Fibroblast of skin of abdomen (primary cell): Measurements from ENCODE around the gene PLGLB1. TPM values are rescaled to one million over a fixed set of nuclear protein-coding genes. Genes with fewer than 3 reads are reported as not detected.
"Not testable (repeated sequence)": the region's sequence is repeated elsewhere in the genome, so short reads cannot be mapped to it uniquely, and the experiment has no call there.

ENCODE experiments used
- DNase-seq: peaks from one replicate; pipeline ENCODE4 v3.0.0-alpha.2; 2013
- polyA plus RNA-seq, 2 experiments: library from polyadenylated mRNA; unstranded; fragments of 120-200 nt; gene quantifications; one replicate each; pipeline ENCODE4 v1.2.1, GENCODE V29; 2013; ENCODE audit not compliant: insufficient read length in 2 of 2

Gene PLGLB1
- polyA plus RNA-seq (2013, experiment 1 of 2; ENCODE audit: insufficient read length): 1.5 TPM
- polyA plus RNA-seq (2013, experiment 2 of 2; ENCODE audit: insufficient read length): 1.9 TPM

- not testable (repeated sequence) for DNase-seq
Observed at GRCh38 chr2:87021744-87022143, at the start of gene PLGLB1. Gene PLGLB1 (minus strand): TSS chr2:87021844. CDS start chr2:87021783, 61 bp downstream.

GRCh38 chr2:87064305-87064704 is 42.7 kb upstream of the PLGLB1 start:
- not testable (repeated sequence) for DNase-seq

DNA sequence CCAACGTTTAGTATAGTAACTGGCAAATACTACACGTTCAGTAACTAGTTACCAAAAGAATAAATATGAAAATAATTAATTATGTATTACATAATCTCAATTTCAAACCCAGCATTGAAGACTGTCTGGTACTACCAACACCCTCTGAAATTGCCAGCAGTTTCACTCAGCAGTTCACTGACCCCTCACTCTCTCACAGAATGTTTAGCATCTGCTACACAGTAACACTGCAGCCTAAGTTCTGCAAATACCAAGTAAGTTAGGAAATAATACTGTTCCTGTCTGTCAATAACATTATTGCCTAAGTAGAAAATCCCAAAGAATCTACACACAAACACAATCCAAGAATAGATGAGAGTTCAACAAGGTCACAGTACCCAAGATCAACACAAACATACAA is 41.8 kb upstream of the PLGLB1 start:
- DNase-seq: not testable (repeated sequence)

DNA sequence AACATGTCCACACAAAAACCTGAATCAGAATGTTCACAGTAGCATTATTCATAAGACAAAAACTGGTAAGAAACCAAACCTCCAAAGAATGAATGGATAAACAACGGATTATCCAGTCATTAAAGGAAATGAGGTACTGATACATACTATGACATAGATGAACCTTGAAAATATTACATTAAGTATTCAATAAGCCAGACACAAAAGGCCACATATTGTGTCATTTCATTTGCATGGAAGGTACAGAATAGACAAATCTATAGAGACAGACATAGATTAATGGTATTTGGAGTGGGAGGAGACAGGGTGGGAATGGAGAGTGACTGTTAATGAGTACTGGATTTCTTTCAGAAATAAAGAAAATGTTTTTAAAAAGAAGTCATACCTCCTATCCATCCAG is 39.9 kb upstream of the PLGLB1 start:
- DNase-seq: not testable (repeated sequence)

DNA sequence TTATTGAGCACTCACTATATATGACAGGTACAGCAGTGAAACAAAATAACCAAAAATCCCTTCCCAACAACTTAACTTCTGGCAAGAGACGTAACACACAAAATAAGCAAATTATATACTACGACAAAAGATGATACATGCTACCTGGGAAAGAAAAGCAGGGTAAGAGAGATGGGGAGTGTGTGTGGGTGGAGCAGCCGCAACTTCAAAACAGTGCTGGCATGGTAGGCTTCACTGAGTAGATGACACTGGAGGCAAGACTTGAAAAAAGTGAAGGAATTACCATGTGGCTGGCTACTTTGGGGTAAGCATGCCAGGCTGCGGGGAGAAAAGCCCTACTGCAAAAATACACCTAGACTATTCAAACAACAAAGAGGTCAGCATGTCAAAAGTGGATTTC is 36.0 kb upstream of the PLGLB1 start:
- not testable (repeated sequence) for DNase-seq

GRCh38 chr2:87056843-87057242 is 35.2 kb upstream of the PLGLB1 start:
- not testable (repeated sequence) for DNase-seq

DNA sequence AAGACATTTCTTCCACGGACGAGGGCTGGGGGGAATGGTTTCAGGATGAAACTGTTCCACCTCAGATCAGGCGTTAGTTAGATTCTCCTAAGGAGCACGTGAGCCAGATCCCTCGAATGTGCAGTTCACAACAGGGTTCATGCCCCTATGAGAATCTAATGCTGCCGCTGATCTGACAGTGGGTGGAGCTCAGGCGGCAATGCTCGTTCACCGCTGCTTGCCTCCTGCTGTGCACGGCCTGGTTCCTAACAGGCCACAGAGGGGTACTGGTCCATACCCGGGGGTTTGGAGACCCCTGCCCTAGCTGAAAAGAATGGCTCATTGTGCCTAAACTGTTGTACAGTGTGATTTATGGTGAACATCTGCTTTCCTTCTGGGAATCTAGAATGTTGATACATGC is 34.8 kb upstream of the PLGLB1 start:
- DNase-seq: not testable (repeated sequence)

DNA sequence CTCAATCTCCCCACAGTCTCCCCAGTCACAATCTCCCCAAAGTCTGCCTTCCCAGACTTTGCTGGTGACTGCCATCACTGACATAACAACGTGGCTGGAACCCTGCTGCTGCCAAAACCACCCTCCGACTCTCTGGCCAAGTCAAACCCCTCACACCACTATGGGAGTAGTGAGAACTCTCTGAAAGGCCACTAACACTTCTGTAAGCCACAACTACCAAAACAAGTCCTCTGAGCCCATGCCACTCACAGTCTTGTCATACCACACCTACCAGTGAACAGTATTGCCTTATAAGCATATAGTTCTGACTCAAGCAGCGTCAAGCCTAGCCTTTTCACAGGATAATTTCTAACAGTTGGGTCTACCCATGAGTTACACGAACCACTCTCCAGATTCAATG is 32.7 kb upstream of the PLGLB1 start:
- not testable (repeated sequence) for DNase-seq

- DNase-seq: not testable (repeated sequence)
Observed at GRCh38 chr2:87041321-87041978, 19.8 kb upstream of the PLGLB1 start.

DNA sequence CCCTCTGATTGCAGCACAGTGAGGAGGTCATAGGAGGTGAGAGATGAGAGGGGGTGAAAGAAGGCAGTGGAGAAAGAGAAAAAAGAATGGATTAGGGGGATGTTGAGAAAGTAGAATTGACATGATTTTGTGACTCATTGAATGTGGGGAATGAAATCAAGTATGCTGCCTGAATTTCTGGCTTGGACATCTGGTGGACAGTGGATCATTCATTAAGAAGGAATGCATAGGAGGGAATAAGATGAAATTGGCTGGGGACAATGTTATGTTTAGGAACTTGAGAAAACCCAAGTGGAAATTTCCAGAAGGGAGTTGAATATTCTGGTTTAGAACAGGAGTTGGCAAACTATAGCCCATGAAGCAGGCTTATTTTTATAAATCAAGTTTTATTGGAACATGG is 7.0 kb upstream of the PLGLB1 start:
- not testable (repeated sequence) for DNase-seq

GRCh38 chr2:87026816-87027215 is 5.2 kb upstream of the PLGLB1 start:
- DNase-seq: not testable (repeated sequence)

DNA sequence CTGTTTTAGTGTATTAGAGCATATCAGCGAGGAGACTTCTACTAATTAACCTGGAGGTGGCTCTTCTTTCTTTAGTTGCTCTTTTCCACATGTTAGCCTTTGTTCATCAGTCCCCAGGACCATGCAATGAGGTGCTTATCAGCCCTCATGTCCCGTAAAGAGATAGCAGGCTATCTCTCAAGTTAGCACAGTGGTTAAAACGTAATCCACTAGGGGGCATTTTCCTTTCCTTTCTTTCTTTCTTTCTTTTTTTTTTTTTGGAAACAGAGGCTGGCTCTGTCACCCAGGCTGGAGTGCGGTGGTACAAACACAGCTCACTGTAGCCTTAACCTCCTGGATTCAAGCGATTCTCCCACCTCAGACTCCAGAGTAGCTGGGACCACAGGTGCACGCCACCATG is 4.3 kb upstream of the PLGLB1 start:
- not testable (repeated sequence) for DNase-seq

DNA sequence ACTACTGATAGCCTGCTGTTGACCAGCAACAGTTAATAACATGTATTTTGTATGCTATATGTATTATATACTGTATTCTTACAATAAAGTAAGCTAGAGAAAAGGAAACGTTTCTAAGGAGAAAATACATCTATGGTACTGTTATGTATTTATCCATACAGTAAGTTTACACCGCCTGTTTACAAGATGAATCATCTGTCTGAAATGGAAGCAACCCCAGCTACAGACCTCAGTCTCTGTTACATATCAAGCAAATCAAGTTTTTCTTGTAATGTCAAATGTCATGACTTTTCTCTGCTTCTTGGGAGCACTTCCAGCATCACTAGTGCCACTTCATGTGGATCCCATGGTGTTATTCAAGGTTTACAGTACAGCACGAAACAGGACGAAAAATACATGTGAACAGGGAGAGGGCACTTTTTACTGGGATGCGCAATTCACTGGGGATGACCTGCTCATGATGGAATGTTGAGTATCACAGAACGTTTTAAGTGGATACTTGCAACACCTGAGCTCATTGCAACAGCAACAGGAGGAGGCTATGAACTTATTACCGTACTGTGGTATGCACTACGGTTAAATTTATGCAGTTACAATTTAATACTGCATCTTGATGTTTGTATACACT is 2.5 kb upstream of the PLGLB1 start:
- not testable (repeated sequence) for DNase-seq

DNA sequence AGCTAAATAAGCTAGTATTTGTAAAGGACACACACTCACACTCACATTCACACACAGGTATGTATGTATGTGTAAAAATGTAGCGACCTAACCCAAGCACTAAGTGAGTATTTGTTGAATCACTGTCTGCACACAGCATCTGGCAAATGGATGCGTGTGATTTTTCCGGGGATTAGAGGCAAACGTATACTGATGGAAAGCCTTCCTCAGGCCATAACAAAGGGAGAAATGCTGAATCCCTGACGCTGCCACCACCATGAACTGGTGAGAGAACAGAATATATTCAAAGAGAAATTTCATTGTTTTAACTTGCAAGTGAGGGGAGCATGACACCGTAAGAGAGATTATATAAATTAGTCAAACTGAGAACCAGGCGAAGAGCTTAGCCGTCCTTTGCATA is 601 bp downstream of the PLGLB1 start:
- not testable (repeated sequence) for DNase-seq

GRCh38 chr2:87019053-87019452 is 2.6 kb downstream of the PLGLB1 start:
- DNase-seq: not testable (repeated sequence)

- DNase-seq: not testable (repeated sequence)
Observed at GRCh38 chr2:87014489-87015169, 7.0 kb downstream of the PLGLB1 start.

- not testable (repeated sequence) for DNase-seq
Observed at GRCh38 chr2:87004398-87004797, 17.2 kb downstream of the PLGLB1 start.
